PC-3 (cell line): ENCODE measurements around the gene BCL2L12. TPM values are rescaled to one million over a fixed set of nuclear protein-coding genes. Genes with fewer than 3 reads are reported as not detected.

ENCODE experiments used
- ATAC-seq: fragments of 200-7000 bp; cut with Tn5 transposase; 2 replicates; pipeline ENCODE4 v1.9.1; 2020; ENCODE audit warnings: mild to moderate bottlenecking, moderate library complexity
- BruUV-seq: library from RNA; stranded (reverse); fragments of 400-500 nt; replicated peaks from 2 replicates; lab custom pipeline; 2021; lab: Mats Ljungman, UMichigan
- CTCF ChIA-PET: fragments of 300-600 bp; sonication (Branson Sonifier 250); formaldehyde crosslinking; loops from one replicate; lab custom pipeline; 2022; ENCODE audit warnings: antibody characterized with exemption; lab: Charles Lee
- POLR2A ChIA-PET: fragments of 300-600 bp; sonication (Branson Sonifier 250); formaldehyde crosslinking; loops from one replicate; lab custom pipeline; 2022; ENCODE audit warnings: antibody characterized with exemption; ENCODE audit not compliant: unreplicated experiment; lab: Charles Lee
- DNase-seq: peaks from one replicate; pipeline ENCODE4 v3.0.0-alpha.2; 2015
- H2AFZ ChIP-seq: fragments of 300-600 bp; sonication (generic); 2 replicates; pipeline ENCODE4 v1.6.0; 2016; ENCODE audit warnings: antibody characterized with exemption, low read length
- H3F3A ChIP-seq: fragments of 300-600 bp; sonication (generic); one replicate; pipeline ENCODE4 v1.6.0; 2017; ENCODE audit warnings: antibody characterized with exemption, low read length, control low read depth, mild to moderate bottlenecking; ENCODE audit not compliant: unreplicated experiment
- H3K27ac ChIP-seq: fragments of 300-600 bp; sonication (generic); 2 replicates; pipeline ENCODE4 v1.5.1; 2016; ENCODE audit warnings: mild to moderate bottlenecking, low read length
- H3K27me3 ChIP-seq: fragments of 300-600 bp; sonication (generic); 2 replicates; pipeline ENCODE4 v1.6.1; 2016; ENCODE audit warnings: low read length, mixed read lengths
- H3K36me3 ChIP-seq: fragments of 300-600 bp; sonication (generic); 2 replicates; pipeline ENCODE4 v1.6.1; 2016; ENCODE audit warnings: low read depth, mixed run types, low read length, mixed read lengths
- H3K4me1 ChIP-seq: fragments of 300-600 bp; sonication (generic); 2 replicates; pipeline ENCODE4 v1.5.1; 2016; ENCODE audit warnings: low read length; ENCODE audit not compliant: insufficient read depth
- H3K4me2 ChIP-seq: fragments of 300-600 bp; sonication (generic); 2 replicates; pipeline ENCODE4 v1.6.0; 2016; ENCODE audit warnings: low read length
- H3K4me3 ChIP-seq: fragments of 300-600 bp; sonication (generic); 2 replicates; pipeline ENCODE4 v1.5.1; 2016; ENCODE audit warnings: mild to moderate bottlenecking, low read length, mixed read lengths
- H3K79me2 ChIP-seq: fragments of 300-600 bp; sonication (generic); 2 replicates; pipeline ENCODE4 v1.6.1; 2017; ENCODE audit warnings: low read length, mixed read lengths
- H3K9ac ChIP-seq: fragments of 300-600 bp; sonication (generic); 2 replicates; pipeline ENCODE4 v1.6.0; 2016; ENCODE audit warnings: mild to moderate bottlenecking, low read length
- H3K9me2 ChIP-seq: fragments of 300-600 bp; sonication (generic); replicated peaks from 2 replicates; pipeline ENCODE4 v1.6.1; 2016; ENCODE audit warnings: mixed run types, low read length, mixed read lengths
- H3K9me3 ChIP-seq: fragments of 300-600 bp; sonication (generic); 2 replicates; pipeline ENCODE4 v1.6.1; 2016; ENCODE audit warnings: low read length, mixed read lengths
- H4K20me1 ChIP-seq: fragments of 300-600 bp; sonication (generic); 2 replicates; pipeline ENCODE4 v1.6.1; 2016; ENCODE audit warnings: low read length, mixed read lengths
- CTCF ChIP-seq: fragments of 300-600 bp; sonication (generic); conservative IDR thresholded peaks from 2 replicates; pipeline ENCODE4 v1.5.1; 2017; ENCODE audit warnings: antibody characterized with exemption, low read depth, mild to moderate bottlenecking, low read length
- EZH2 ChIP-seq: fragments of 300-600 bp; sonication (generic); IDR thresholded peaks from one replicate; pipeline ENCODE4 v1.6.1; 2017; ENCODE audit warnings: antibody characterized with exemption, mild to moderate bottlenecking, low read length; ENCODE audit not compliant: unreplicated experiment
- EZH2phosphoT487 ChIP-seq: fragments of 300-600 bp; sonication (generic); IDR thresholded peaks from 2 replicates; pipeline ENCODE4 v1.6.1; 2018; ENCODE audit warnings: mild to moderate bottlenecking, antibody characterized with exemption, low read length, borderline replicate concordance
- intact Hi-C: fragments of 100-400 bp; cut with micrococcal nuclease; formaldehyde crosslinking; loops from 2 replicates; pipeline ENCODE4 v1.9.0; 2023
- total RNA-seq: library from RNA; depleted of rRNA; stranded (reverse); fragments of >200 nt; gene quantifications from 2 replicates; pipeline ENCODE4 v1.2.3, GENCODE V29; 2014

The BCL2L12 gene
- total RNA-seq, 1 experiment from 2014 or later: 104 TPM

GRCh38 chr19:49678985-49679770 lies 13.4 kb downstream of the BCL2L12 start:
- ChIA-PET POLR2A (interaction anchor here (0.6 kb wide), 2 partner anchors 37 to 49 kb away, joined by 6 to 10 read pairs; no protein-coding TSS in a partner anchor), CTCF (interaction anchor here (0.7 kb wide), 2 partner anchors 78 to 79 kb away, joined by 3 to 11 read pairs; no protein-coding TSS in a partner anchor)
- TF ChIP-seq EZH2phosphoT487 (no peak), EZH2 (no peak), CTCF (no peak)
- no peak for ATAC-seq
- no peak overlapping the region for H3K9ac ChIP-seq
- intact Hi-C loops: loop anchor here (5.0 kb wide), 3 partner anchors 128 to 198 kb away; partner anchors contain the start of genes AKT1S1, RPS11 and TBC1D17
- no peaks in the 10 kb centered on the region for H3K9me2 ChIP-seq
- H3K27me3 ChIP-seq: no peaks in the 10 kb centered on the region
- DNase-seq: peak; percentile 32
- H3K79me2 ChIP-seq: peaks cover 53% of the 10 kb centered on the region
- peaks cover 34% of the 10 kb centered on the region for H4K20me1 ChIP-seq
- H3K36me3 ChIP-seq: peaks cover 38% of the 10 kb centered on the region
- no peak overlapping the region for H3K27ac ChIP-seq
- H2AFZ ChIP-seq: no peak overlapping the region
- no peaks in the 10 kb centered on the region for H3F3A ChIP-seq
- H3K4me3 ChIP-seq: peak overlapping the region; percentile 46
- no TSS peak for BruUV-seq
- H3K9me3 ChIP-seq: no peaks in the 10 kb centered on the region
- H3K4me2 ChIP-seq: peak overlapping the region; percentile 99
- peaks cover 20% of the 10 kb centered on the region for H3K4me1 ChIP-seq

GRCh38 chr19:49679771-49680413 lies 14.2 kb downstream of the BCL2L12 start:
- H3K27ac ChIP-seq: no peak overlapping the region
- H3K27me3 ChIP-seq: no peaks in the 10 kb centered on the region
- H3F3A ChIP-seq: no peaks in the 10 kb centered on the region
- peak overlapping the region; percentile 99 for H3K4me2 ChIP-seq
- DNase-seq (no peak), ATAC-seq (no peak)
- intact Hi-C loops: loop anchor here (5.0 kb wide), 3 partner anchors 127 to 197 kb away; partner anchors contain the start of genes AKT1S1, RPS11 and TBC1D17
- H3K79me2 ChIP-seq: peaks cover 53% of the 10 kb centered on the region
- H2AFZ ChIP-seq: no peak overlapping the region
- peaks cover 20% of the 10 kb centered on the region for H3K4me1 ChIP-seq
- BruUV-seq: no TSS peak
- H4K20me1 ChIP-seq: peaks cover 38% of the 10 kb centered on the region
- no peaks in the 10 kb centered on the region for H3K9me3 ChIP-seq
- ChIA-PET POLR2A (interaction anchor here (0.6 kb wide), 2 partner anchors 38 to 48 kb away, joined by 6 to 10 read pairs; no protein-coding TSS in a partner anchor), CTCF (interaction anchor here (0.7 kb wide), 1 partner anchor 78 kb away, joined by 3 read pairs; no protein-coding TSS in a partner anchor)
- no peaks in the 10 kb centered on the region for H3K9me2 ChIP-seq
- TF ChIP-seq CTCF (no peak), EZH2 (no peak), EZH2phosphoT487 (no peak)
- H3K36me3 ChIP-seq: peaks cover 44% of the 10 kb centered on the region
- no peak overlapping the region for H3K4me3 ChIP-seq
- no peak overlapping the region for H3K9ac ChIP-seq
